Measurements from ENCODE around the gene TRAF1. TPM values are rescaled to one million over a fixed set of nuclear protein-coding genes. Genes with fewer than 3 reads are reported as not detected.

TRAF1 gene
- polyA plus RNA-seq, 1 donor from 2014 or later: 0.89 TPM

GRCh38 chr9:120940573-120940972 is 14.0 kb upstream of the TRAF1 start:
- Histone ChIP-seq H3F3A (ENCODE audit: insufficient read depth, low read length, poor library complexity, severe bottlenecking) (no peaks in the 10 kb centered on the region), H3K79me2 (replicated peaks; ENCODE audit: insufficient read depth, low read length) (no peaks in the 10 kb centered on the region), H3K4me3 (ENCODE audit: low read length) (no peak overlapping the region), H3K27me3 (ENCODE audit: insufficient read depth, low read depth, low read length) (no peaks in the 10 kb centered on the region), H3K4me2 (ENCODE audit: low read length) (no peak overlapping the region), H2AFZ (ENCODE audit: low read depth, low read length) (no peak overlapping the region), H4K20me1 (ENCODE audit: insufficient read depth) (no peaks in the 10 kb centered on the region), H3K36me3 (ENCODE audit: insufficient read depth, low read length) (no peaks in the 10 kb centered on the region), H3K9me3 (ENCODE audit: low read length) (no peaks in the 10 kb centered on the region), H3K9me2 (ENCODE audit: insufficient read depth, low read length) (no peaks in the 10 kb centered on the region), H3K27ac (ENCODE audit: low read length) (no peak overlapping the region), H3K9ac (ENCODE audit: low read length) (no peak overlapping the region)
- TF ChIP-seq REST (IDR thresholded peaks at IDR 0.05; ENCODE audit: borderline replicate concordance) (no peak), TAF1 (IDR thresholded peaks at IDR 0.05; ENCODE audit: low read depth) (no peak), POLR2AphosphoS5 (IDR thresholded peaks at IDR 0.05) (no peak), SMC3 (conservative IDR thresholded peaks at IDR 0.05; ENCODE audit: poor library complexity) (no peak), MXI1 (conservative IDR thresholded peaks at IDR 0.05; ENCODE audit: poor library complexity, severe bottlenecking) (no peak), CTCF (IDR thresholded peaks at IDR 0.05; ENCODE audit: poor library complexity, severe bottlenecking) (no peak), RAD21 (conservative IDR thresholded peaks at IDR 0.05) (no peak), EZH2 (IDR thresholded peaks at IDR 0.05; ENCODE audit: borderline replicate concordance, insufficient read depth, low read length, poor library complexity, severe bottlenecking) (no peak), EP300 (conservative IDR thresholded peaks at IDR 0.05; ENCODE audit: poor library complexity, severe bottlenecking) (no peak)

- Histone ChIP-seq H3K79me2 (replicated peaks; ENCODE audit: insufficient read depth, low read length) (no peaks in the 10 kb centered on the region), H3F3A (ENCODE audit: insufficient read depth, low read length, poor library complexity, severe bottlenecking) (no peaks in the 10 kb centered on the region), H4K20me1 (ENCODE audit: insufficient read depth) (no peaks in the 10 kb centered on the region), H3K9ac (ENCODE audit: low read length) (no peak overlapping the region), H3K36me3 (ENCODE audit: insufficient read depth, low read length) (no peaks in the 10 kb centered on the region), H3K4me2 (ENCODE audit: low read length) (no peak overlapping the region), H3K9me3 (ENCODE audit: low read length) (no peaks in the 10 kb centered on the region), H3K27ac (ENCODE audit: low read length) (no peak overlapping the region), H3K27me3 (ENCODE audit: insufficient read depth, low read depth, low read length) (no peaks in the 10 kb centered on the region), H3K9me2 (ENCODE audit: insufficient read depth, low read length) (no peaks in the 10 kb centered on the region), H3K4me3 (ENCODE audit: low read length) (no peak overlapping the region), H2AFZ (ENCODE audit: low read depth, low read length) (no peak overlapping the region)
- no peak for TF ChIP-seq REST (IDR thresholded peaks at IDR 0.05; ENCODE audit: borderline replicate concordance)
- no peak for TF ChIP-seq EP300 (conservative IDR thresholded peaks at IDR 0.05; ENCODE audit: poor library complexity, severe bottlenecking)
- no peak for TF ChIP-seq RAD21 (conservative IDR thresholded peaks at IDR 0.05)
- TF ChIP-seq MXI1 (conservative IDR thresholded peaks at IDR 0.05; ENCODE audit: poor library complexity, severe bottlenecking): no peak
- no peak for TF ChIP-seq TAF1 (IDR thresholded peaks at IDR 0.05; ENCODE audit: low read depth)
- no peak for TF ChIP-seq EZH2 (IDR thresholded peaks at IDR 0.05; ENCODE audit: borderline replicate concordance, insufficient read depth, low read length, poor library complexity, severe bottlenecking)
- no peak for TF ChIP-seq POLR2AphosphoS5 (IDR thresholded peaks at IDR 0.05)
- no peak for TF ChIP-seq CTCF (IDR thresholded peaks at IDR 0.05; ENCODE audit: poor library complexity, severe bottlenecking)
- TF ChIP-seq SMC3 (conservative IDR thresholded peaks at IDR 0.05; ENCODE audit: poor library complexity): no peak
These were observed 12.3 kb upstream of the TRAF1 start for GRCh38 chr9:120938851-120939250.

Data from neural cell (in vitro differentiated cells).